Breast epithelium (tissue), 3 donors: ENCODE results near the gene INHBB.

Experiments
- CTCF ChIP-seq, 3 donors: fragments of 450-650 bp; IDR thresholded peaks; one replicate each; pipeline ENCODE4 v1.5.1; 2016 to 2017; ENCODE audit warnings: antibody characterized with exemption in 3 of 3, mild to moderate bottlenecking in 3 of 3, moderate library complexity in 3 of 3
- POLR2A ChIP-seq: fragments of 450-650 bp; IDR thresholded peaks from one replicate; pipeline ENCODE4 v1.6.1; 2016; ENCODE audit warnings: antibody characterized with exemption, mild to moderate bottlenecking, moderate library complexity

- TF ChIP-seq CTCF (IDR thresholded peaks at IDR 0.05) (no peak), POLR2A (no peak)
Observed at GRCh38 chr2:120348134-120348736, 2.3 kb downstream of the INHBB start.
